GM21447 (cell line): ENCODE data around the gene SYTL1.
"Not testable (repeated sequence)": the region's sequence is repeated elsewhere in the genome, so short reads cannot be mapped to it uniquely, and the experiment has no call there.

ENCODE experiments used
- ATAC-seq: cut with Tn5 transposase; IDR thresholded peaks from one replicate; pipeline ENCODE4 v1.9.1; 2021; ENCODE audit not compliant: unreplicated experiment

The SYTL1 gene

GRCh38 chr1:27383039-27383605 is 41.3 kb downstream of the SYTL1 start, which contains the start of gene CD164L2:
Gene CD164L2, minus strand, starts transcription at chr1:27383333. Its CDS starts 94 bp downstream, at chr1:27383239.
- ATAC-seq, result no peak

- ATAC-seq, result no peak
These were observed 41.8 kb downstream of the SYTL1 start for GRCh38 chr1:27383661-27384060.

GRCh38 chr1:27384797-27385196 is 43.0 kb downstream of the SYTL1 start:
- ATAC-seq, result not testable (repeated sequence)

- no peak for ATAC-seq
These were observed 46.6 kb downstream of the SYTL1 start for GRCh38 chr1:27388337-27389005.

- no peak for ATAC-seq
These were observed 49.8 kb downstream of the SYTL1 start for GRCh38 chr1:27391511-27392095.

GRCh38 chr1:27392096-27392777 is 50.4 kb downstream of the SYTL1 start, which contains the start of gene GPR3:
Gene GPR3, plus strand, starts transcription at chr1:27392622. Its CDS starts 1,177 bp downstream, at chr1:27393799.
- ATAC-seq, result peak; percentile 75

- ATAC-seq, result no peak
These were observed 51.2 kb downstream of the SYTL1 start for GRCh38 chr1:27392778-27393635.

GRCh38 chr1:27393641-27394281 is 51.9 kb downstream of the SYTL1 start:
- no peak for ATAC-seq

GRCh38 chr1:27394282-27394658 is 52.4 kb downstream of the SYTL1 start:
- no peak for ATAC-seq

GRCh38 chr1:27394925-27395324 is 53.1 kb downstream of the SYTL1 start:
- ATAC-seq, result no peak

GRCh38 chr1:27395441-27396195 is 53.8 kb downstream of the SYTL1 start:
- no peak for ATAC-seq

GRCh38 chr1:27397110-27397509 is 55.3 kb downstream of the SYTL1 start:
- no peak for ATAC-seq

GRCh38 chr1:27397749-27398148 is 55.9 kb downstream of the SYTL1 start:
- ATAC-seq, result no peak

GRCh38 chr1:27398405-27399149 is 56.8 kb downstream of the SYTL1 start:
- no peak for ATAC-seq

GRCh38 chr1:27399251-27400025 is 57.6 kb downstream of the SYTL1 start:
- no peak for ATAC-seq

- no peak for ATAC-seq
These were observed 58.5 kb downstream of the SYTL1 start for GRCh38 chr1:27400082-27400962.

- no peak for ATAC-seq
These were observed 59.1 kb downstream of the SYTL1 start for GRCh38 chr1:27400963-27401341.
